PC-3 (cell line): Measurements from ENCODE around the gene HIPK3. TPM values are rescaled to one million over a fixed set of nuclear protein-coding genes. Genes with fewer than 3 reads are reported as not detected.

Experiments used
- ATAC-seq: fragments of 200-7000 bp; cut with Tn5 transposase; 2 replicates; pipeline ENCODE4 v1.9.1; 2020; ENCODE audit warnings: mild to moderate bottlenecking, moderate library complexity
- BruUV-seq: library from RNA; stranded (reverse); fragments of 400-500 nt; replicated peaks from 2 replicates; lab custom pipeline; 2021; lab: Mats Ljungman, UMichigan
- CTCF ChIA-PET: fragments of 300-600 bp; sonication (Branson Sonifier 250); formaldehyde crosslinking; loops from one replicate; lab custom pipeline; 2022; ENCODE audit warnings: antibody characterized with exemption; lab: Charles Lee
- POLR2A ChIA-PET: fragments of 300-600 bp; sonication (Branson Sonifier 250); formaldehyde crosslinking; loops from one replicate; lab custom pipeline; 2022; ENCODE audit warnings: antibody characterized with exemption; ENCODE audit not compliant: unreplicated experiment; lab: Charles Lee
- DNase-seq: peaks from one replicate; pipeline ENCODE4 v3.0.0-alpha.2; 2015
- H2AFZ ChIP-seq: fragments of 300-600 bp; sonication (generic); 2 replicates; pipeline ENCODE4 v1.6.0; 2016; ENCODE audit warnings: antibody characterized with exemption, low read length
- H3F3A ChIP-seq: fragments of 300-600 bp; sonication (generic); one replicate; pipeline ENCODE4 v1.6.0; 2017; ENCODE audit warnings: antibody characterized with exemption, low read length, control low read depth, mild to moderate bottlenecking; ENCODE audit not compliant: unreplicated experiment
- H3K27ac ChIP-seq: fragments of 300-600 bp; sonication (generic); 2 replicates; pipeline ENCODE4 v1.5.1; 2016; ENCODE audit warnings: mild to moderate bottlenecking, low read length
- H3K27me3 ChIP-seq: fragments of 300-600 bp; sonication (generic); 2 replicates; pipeline ENCODE4 v1.6.1; 2016; ENCODE audit warnings: low read length, mixed read lengths
- H3K36me3 ChIP-seq: fragments of 300-600 bp; sonication (generic); 2 replicates; pipeline ENCODE4 v1.6.1; 2016; ENCODE audit warnings: low read depth, mixed run types, low read length, mixed read lengths
- H3K4me1 ChIP-seq: fragments of 300-600 bp; sonication (generic); 2 replicates; pipeline ENCODE4 v1.5.1; 2016; ENCODE audit warnings: low read length; ENCODE audit not compliant: insufficient read depth
- H3K4me2 ChIP-seq: fragments of 300-600 bp; sonication (generic); 2 replicates; pipeline ENCODE4 v1.6.0; 2016; ENCODE audit warnings: low read length
- H3K4me3 ChIP-seq: fragments of 300-600 bp; sonication (generic); 2 replicates; pipeline ENCODE4 v1.5.1; 2016; ENCODE audit warnings: mild to moderate bottlenecking, low read length, mixed read lengths
- H3K79me2 ChIP-seq: fragments of 300-600 bp; sonication (generic); 2 replicates; pipeline ENCODE4 v1.6.1; 2017; ENCODE audit warnings: low read length, mixed read lengths
- H3K9ac ChIP-seq: fragments of 300-600 bp; sonication (generic); 2 replicates; pipeline ENCODE4 v1.6.0; 2016; ENCODE audit warnings: mild to moderate bottlenecking, low read length
- H3K9me2 ChIP-seq: fragments of 300-600 bp; sonication (generic); replicated peaks from 2 replicates; pipeline ENCODE4 v1.6.1; 2016; ENCODE audit warnings: mixed run types, low read length, mixed read lengths
- H3K9me3 ChIP-seq: fragments of 300-600 bp; sonication (generic); 2 replicates; pipeline ENCODE4 v1.6.1; 2016; ENCODE audit warnings: low read length, mixed read lengths
- H4K20me1 ChIP-seq: fragments of 300-600 bp; sonication (generic); 2 replicates; pipeline ENCODE4 v1.6.1; 2016; ENCODE audit warnings: low read length, mixed read lengths
- CTCF ChIP-seq: fragments of 300-600 bp; sonication (generic); conservative IDR thresholded peaks from 2 replicates; pipeline ENCODE4 v1.5.1; 2017; ENCODE audit warnings: antibody characterized with exemption, low read depth, mild to moderate bottlenecking, low read length
- EZH2 ChIP-seq: fragments of 300-600 bp; sonication (generic); IDR thresholded peaks from one replicate; pipeline ENCODE4 v1.6.1; 2017; ENCODE audit warnings: antibody characterized with exemption, mild to moderate bottlenecking, low read length; ENCODE audit not compliant: unreplicated experiment
- EZH2phosphoT487 ChIP-seq: fragments of 300-600 bp; sonication (generic); IDR thresholded peaks from 2 replicates; pipeline ENCODE4 v1.6.1; 2018; ENCODE audit warnings: mild to moderate bottlenecking, antibody characterized with exemption, low read length, borderline replicate concordance
- intact Hi-C: fragments of 100-400 bp; cut with micrococcal nuclease; formaldehyde crosslinking; loops from 2 replicates; pipeline ENCODE4 v1.9.0; 2023
- total RNA-seq: library from RNA; depleted of rRNA; stranded (reverse); fragments of >200 nt; gene quantifications from 2 replicates; pipeline ENCODE4 v1.2.3, GENCODE V29; 2014

Gene HIPK3
- total RNA-seq, 1 experiment from 2014 or later: 19.4 TPM

GRCh38 chr11:33324302-33324985, 67.3 kb downstream of the HIPK3 start:
- H3K27ac ChIP-seq: no peak overlapping the region
- no peak for TF ChIP-seq EZH2phosphoT487
- TF ChIP-seq CTCF: no peak
- TF ChIP-seq EZH2: no peak
- no peak overlapping the region for H3K9ac ChIP-seq
- ChIA-PET CTCF (no interaction called here), POLR2A (no interaction called here)
- no peaks in the 10 kb centered on the region for H3F3A ChIP-seq
- ATAC-seq: no peak
- no TSS peak for BruUV-seq
- peaks cover 39% of the 10 kb centered on the region for H3K79me2 ChIP-seq
- H2AFZ ChIP-seq: no peak overlapping the region
- intact Hi-C loops: no loop called here
- H3K9me2 ChIP-seq: no peaks in the 10 kb centered on the region
- H3K27me3 ChIP-seq: no peaks in the 10 kb centered on the region
- H3K4me1 ChIP-seq: no peaks in the 10 kb centered on the region
- no peaks in the 10 kb centered on the region for H3K36me3 ChIP-seq
- DNase-seq: no peak
- no peaks in the 10 kb centered on the region for H3K9me3 ChIP-seq
- no peak overlapping the region for H3K4me3 ChIP-seq
- H3K4me2 ChIP-seq: no peak overlapping the region
- H4K20me1 ChIP-seq: no peaks in the 10 kb centered on the region

GRCh38 chr11:33325451-33325850, 68.3 kb downstream of the HIPK3 start:
- Histone ChIP-seq H3K27me3 (no peaks in the 10 kb centered on the region), H3K36me3 (no peaks in the 10 kb centered on the region), H3K79me2 (peaks cover 31% of the 10 kb centered on the region), H4K20me1 (no peaks in the 10 kb centered on the region), H3K9me3 (no peaks in the 10 kb centered on the region), H3K4me3 (no peak overlapping the region), H3K4me2 (no peak overlapping the region), H3K27ac (no peak overlapping the region), H2AFZ (no peak overlapping the region), H3K9me2 (no peaks in the 10 kb centered on the region), H3K9ac (no peak overlapping the region), H3K4me1 (no peaks in the 10 kb centered on the region), H3F3A (no peaks in the 10 kb centered on the region)
- POLR2A ChIA-PET: no interaction called here
- DNase-seq (no peak), ATAC-seq (no peak)
- BruUV-seq: no TSS peak
- TF ChIP-seq EZH2 (no peak), EZH2phosphoT487 (no peak), CTCF (no peak)
- CTCF ChIA-PET: no interaction called here
- intact Hi-C loops: no loop called here

- H3K36me3 ChIP-seq: no peaks in the 10 kb centered on the region
- no peaks in the 10 kb centered on the region for H3F3A ChIP-seq
- intact Hi-C loops: loop anchor here (1.0 to 2.0 kb wide), 2 partner anchors 71 to 164 kb away; no protein-coding TSS in a partner anchor
- H3K27ac ChIP-seq: no peak overlapping the region
- ChIA-PET POLR2A (interaction anchor here (0.5 to 0.6 kb wide), 2 partner anchors 75 to 655 kb away, joined by 3 to 5 read pairs; no protein-coding TSS in a partner anchor), CTCF (interaction anchor here (0.5 to 0.7 kb wide), 4 partner anchors 12 to 191 kb away, joined by 3 to 5 read pairs (median 4); no protein-coding TSS in a partner anchor)
- DNase-seq: peak; percentile 74
- no peaks in the 10 kb centered on the region for H3K4me1 ChIP-seq
- H3K79me2 ChIP-seq: peaks cover 21% of the 10 kb centered on the region
- H3K4me3 ChIP-seq: no peak overlapping the region
- H3K4me2 ChIP-seq: no peak overlapping the region
- H2AFZ ChIP-seq: no peak overlapping the region
- ATAC-seq: peak; percentile 93
- no TSS peak for BruUV-seq
- no peak overlapping the region for H3K9ac ChIP-seq
- H4K20me1 ChIP-seq: no peaks in the 10 kb centered on the region
- no peaks in the 10 kb centered on the region for H3K9me3 ChIP-seq
- H3K9me2 ChIP-seq: no peaks in the 10 kb centered on the region
- H3K27me3 ChIP-seq: no peaks in the 10 kb centered on the region
- TF ChIP-seq EZH2 (no peak), EZH2phosphoT487 (no peak), CTCF (peak; percentile 84)
Observed at GRCh38 chr11:33329705-33330329, 72.6 kb downstream of the HIPK3 start.
